ENCODE results near the gene DDIT4.

DNA sequence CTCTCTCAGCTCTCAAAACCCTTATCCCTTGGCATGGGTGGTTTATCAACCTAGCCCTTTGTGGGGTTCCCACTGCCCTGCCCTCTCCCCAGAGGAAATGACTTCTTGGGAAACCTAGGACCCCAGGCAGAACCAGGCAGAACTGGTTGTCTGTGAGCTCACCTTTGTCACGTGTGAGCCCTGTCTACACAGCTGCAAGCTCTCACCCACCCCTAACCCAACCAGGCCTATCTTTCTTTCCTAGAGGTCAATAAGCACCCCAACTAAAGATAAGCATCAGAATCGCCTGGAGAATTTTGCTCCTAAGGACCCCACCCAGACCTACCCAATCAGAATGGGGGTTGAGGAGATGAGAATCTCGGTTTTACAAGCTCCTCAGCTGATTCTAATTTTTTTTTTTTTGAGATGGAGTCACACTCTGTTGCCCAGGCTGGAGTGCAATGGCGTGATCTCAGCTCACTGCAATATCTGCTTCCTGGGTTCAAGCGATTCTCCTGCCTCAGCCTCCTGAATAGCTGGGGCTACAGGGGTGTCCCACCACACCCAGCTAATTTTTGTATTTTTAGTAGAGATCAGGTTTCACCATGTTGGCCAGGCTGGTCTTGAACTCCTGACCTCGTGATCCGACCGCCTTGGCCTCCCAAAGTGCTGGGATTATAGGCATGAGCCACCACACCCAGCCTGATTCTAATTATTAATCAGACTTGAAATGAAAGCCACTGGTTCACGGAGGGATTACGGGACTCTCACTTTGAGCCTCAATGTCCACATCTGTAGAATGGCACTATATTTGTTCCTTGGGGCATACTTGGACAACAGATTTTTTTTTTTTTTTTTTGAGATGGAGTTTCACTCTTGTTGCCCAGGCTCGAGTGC, 7.5 kb upstream of the DDIT4 start:
- TF ChIP-seq, protein P1, sequence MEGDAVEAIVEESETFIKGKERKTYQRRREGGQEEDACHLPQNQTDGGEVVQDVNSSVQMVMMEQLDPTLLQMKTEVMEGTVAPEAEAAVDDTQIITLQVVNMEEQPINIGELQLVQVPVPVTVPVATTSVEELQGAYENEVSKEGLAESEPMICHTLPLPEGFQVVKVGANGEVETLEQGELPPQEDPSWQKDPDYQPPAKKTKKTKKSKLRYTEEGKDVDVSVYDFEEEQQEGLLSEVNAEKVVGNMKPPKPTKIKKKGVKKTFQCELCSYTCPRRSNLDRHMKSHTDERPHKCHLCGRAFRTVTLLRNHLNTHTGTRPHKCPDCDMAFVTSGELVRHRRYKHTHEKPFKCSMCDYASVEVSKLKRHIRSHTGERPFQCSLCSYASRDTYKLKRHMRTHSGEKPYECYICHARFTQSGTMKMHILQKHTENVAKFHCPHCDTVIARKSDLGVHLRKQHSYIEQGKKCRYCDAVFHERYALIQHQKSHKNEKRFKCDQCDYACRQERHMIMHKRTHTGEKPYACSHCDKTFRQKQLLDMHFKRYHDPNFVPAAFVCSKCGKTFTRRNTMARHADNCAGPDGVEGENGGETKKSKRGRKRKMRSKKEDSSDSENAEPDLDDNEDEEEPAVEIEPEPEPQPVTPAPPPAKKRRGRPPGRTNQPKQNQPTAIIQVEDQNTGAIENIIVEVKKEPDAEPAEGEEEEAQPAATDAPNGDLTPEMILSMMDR (IDR thresholded peaks at IDR 0.05 in 2 of 3, conservative IDR thresholded peaks at IDR 0.05 in 1 of 3; ENCODE audit: borderline replicate concordance in 1 of 3, insufficient read depth in 1 of 3, low read depth in 2 of 3, low read length in 2 of 3): no peak
- TF ChIP-seq, protein P2, sequence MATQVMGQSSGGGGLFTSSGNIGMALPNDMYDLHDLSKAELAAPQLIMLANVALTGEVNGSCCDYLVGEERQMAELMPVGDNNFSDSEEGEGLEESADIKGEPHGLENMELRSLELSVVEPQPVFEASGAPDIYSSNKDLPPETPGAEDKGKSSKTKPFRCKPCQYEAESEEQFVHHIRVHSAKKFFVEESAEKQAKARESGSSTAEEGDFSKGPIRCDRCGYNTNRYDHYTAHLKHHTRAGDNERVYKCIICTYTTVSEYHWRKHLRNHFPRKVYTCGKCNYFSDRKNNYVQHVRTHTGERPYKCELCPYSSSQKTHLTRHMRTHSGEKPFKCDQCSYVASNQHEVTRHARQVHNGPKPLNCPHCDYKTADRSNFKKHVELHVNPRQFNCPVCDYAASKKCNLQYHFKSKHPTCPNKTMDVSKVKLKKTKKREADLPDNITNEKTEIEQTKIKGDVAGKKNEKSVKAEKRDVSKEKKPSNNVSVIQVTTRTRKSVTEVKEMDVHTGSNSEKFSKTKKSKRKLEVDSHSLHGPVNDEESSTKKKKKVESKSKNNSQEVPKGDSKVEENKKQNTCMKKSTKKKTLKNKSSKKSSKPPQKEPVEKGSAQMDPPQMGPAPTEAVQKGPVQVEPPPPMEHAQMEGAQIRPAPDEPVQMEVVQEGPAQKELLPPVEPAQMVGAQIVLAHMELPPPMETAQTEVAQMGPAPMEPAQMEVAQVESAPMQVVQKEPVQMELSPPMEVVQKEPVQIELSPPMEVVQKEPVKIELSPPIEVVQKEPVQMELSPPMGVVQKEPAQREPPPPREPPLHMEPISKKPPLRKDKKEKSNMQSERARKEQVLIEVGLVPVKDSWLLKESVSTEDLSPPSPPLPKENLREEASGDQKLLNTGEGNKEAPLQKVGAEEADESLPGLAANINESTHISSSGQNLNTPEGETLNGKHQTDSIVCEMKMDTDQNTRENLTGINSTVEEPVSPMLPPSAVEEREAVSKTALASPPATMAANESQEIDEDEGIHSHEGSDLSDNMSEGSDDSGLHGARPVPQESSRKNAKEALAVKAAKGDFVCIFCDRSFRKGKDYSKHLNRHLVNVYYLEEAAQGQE (IDR thresholded peaks at IDR 0.05; ENCODE audit: low read depth): no peak
- TF ChIP-seq SIN3A (IDR thresholded peaks at IDR 0.05; ENCODE audit: low read depth) (no peak), RAD21 (IDR thresholded peaks at IDR 0.05; ENCODE audit: low read depth) (no peak)

Measured in HCT116 (cell line).